Nephron (organoid): Measurements from ENCODE around the gene OTOG.

Source experiments
- H3K27ac Mint-ChIP-seq, 3 experiments: 2 replicates each; pipeline ENCODE4 v1.8.0; 2020; ENCODE audit warnings: mixed read lengths in 3 of 3, mild to moderate bottlenecking in 2 of 3, moderate library complexity in 1 of 3
- H3K27me3 Mint-ChIP-seq: 2 replicates; pipeline ENCODE4 v1.8.0; 2021; ENCODE audit warnings: low read depth, mild to moderate bottlenecking, moderate library complexity, mixed read lengths
- H3K36me3 Mint-ChIP-seq: 2 replicates; pipeline ENCODE4 v1.8.0; 2020; ENCODE audit warnings: low read depth, mixed read lengths
- H3K4me1 Mint-ChIP-seq: 2 replicates; pipeline ENCODE4 v1.8.0; 2020; ENCODE audit warnings: mixed read lengths
- H3K4me3 Mint-ChIP-seq, 3 experiments: 2 replicates each; pipeline ENCODE4 v1.8.0; 2020; ENCODE audit warnings: mild to moderate bottlenecking in 3 of 3, mixed read lengths in 3 of 3, moderate library complexity in 2 of 3
- H3K9me3 Mint-ChIP-seq: 2 replicates; pipeline ENCODE4 v1.8.0; 2020; ENCODE audit warnings: mixed read lengths
- TF ChIP-seq, protein P1 (sequence below), 3 experiments: fragments of 200-600 bp; sonication (generic); IDR thresholded peaks; one replicate each; pipeline ENCODE4 v1.5.0; 2021; ENCODE audit warnings: antibody characterized with exemption in 3 of 3; ENCODE audit not compliant: unreplicated experiment in 3 of 3

The OTOG gene

DNA sequence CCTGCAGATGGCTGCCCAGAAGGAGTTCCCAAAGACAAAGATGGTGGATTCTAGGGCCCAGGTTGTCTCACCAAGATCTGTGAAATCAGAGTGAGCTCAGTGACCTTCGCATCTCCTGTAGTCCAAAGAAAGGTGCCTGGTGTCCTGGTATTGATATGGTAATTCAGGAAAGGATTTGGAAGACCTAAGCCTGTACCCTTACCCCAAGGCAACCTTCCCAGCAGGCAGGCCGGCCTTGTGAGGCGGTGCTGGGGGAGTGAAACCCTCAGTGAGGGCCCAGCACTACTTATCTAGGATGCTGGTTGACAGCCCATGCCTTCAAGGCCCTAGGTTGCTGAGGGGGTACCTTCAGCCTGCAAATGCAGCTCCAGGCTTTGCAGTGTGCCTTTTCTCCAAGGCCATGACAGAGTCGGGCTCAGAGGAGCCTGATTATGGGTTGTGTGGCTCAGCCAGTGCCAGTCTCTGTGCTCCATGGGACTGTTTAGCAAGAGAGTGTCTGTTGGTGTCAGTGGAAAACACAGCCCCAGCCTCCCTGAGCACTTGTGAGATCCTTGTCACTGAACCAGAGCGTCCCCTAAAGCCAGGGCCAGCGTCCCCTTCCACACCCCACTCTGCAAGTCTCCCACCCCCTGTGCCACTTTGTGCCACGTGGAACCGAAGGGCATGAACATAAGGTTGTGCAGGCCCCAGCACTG, 99.5 kb downstream of the OTOG start:
- Mint-ChIP-seq H3K4me1 (peaks cover 44% of the 10 kb centered on the region), H3K27me3 (peaks cover 19% of the 10 kb centered on the region), H3K36me3 (no peaks in the 10 kb centered on the region), H3K9me3 (peaks cover 7% of the 10 kb centered on the region), H3K4me3 (no peak overlapping the region), H3K27ac (no peak overlapping the region)
- TF ChIP-seq, protein P1, sequence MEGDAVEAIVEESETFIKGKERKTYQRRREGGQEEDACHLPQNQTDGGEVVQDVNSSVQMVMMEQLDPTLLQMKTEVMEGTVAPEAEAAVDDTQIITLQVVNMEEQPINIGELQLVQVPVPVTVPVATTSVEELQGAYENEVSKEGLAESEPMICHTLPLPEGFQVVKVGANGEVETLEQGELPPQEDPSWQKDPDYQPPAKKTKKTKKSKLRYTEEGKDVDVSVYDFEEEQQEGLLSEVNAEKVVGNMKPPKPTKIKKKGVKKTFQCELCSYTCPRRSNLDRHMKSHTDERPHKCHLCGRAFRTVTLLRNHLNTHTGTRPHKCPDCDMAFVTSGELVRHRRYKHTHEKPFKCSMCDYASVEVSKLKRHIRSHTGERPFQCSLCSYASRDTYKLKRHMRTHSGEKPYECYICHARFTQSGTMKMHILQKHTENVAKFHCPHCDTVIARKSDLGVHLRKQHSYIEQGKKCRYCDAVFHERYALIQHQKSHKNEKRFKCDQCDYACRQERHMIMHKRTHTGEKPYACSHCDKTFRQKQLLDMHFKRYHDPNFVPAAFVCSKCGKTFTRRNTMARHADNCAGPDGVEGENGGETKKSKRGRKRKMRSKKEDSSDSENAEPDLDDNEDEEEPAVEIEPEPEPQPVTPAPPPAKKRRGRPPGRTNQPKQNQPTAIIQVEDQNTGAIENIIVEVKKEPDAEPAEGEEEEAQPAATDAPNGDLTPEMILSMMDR (IDR thresholded peaks at IDR 0.05; ENCODE audit: unreplicated experiment in 3 of 3): no peak

DNA sequence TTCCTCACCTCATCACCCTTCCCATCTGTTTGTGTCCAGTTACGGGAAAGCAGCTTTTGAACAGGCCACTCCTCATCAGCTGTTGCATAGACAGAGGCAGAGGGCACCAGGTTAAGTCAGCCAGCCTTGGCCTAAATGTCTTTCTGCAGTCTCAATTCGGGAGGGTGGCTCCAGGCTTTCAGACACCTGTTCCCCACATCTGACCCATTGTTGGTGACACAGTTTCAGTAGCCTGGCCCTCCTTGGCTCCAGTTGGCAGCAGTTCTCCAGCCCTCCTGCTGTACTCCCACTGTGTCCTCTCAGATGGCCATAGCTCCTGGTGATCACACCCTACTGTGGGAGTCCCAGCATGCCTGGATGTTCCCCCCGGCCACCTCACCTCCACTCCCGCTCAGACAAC, 101.5 kb downstream of the OTOG start:
- Mint-ChIP-seq H3K36me3 (no peaks in the 10 kb centered on the region), H3K27me3 (peaks cover 22% of the 10 kb centered on the region), H3K9me3 (peaks cover 7% of the 10 kb centered on the region)

DNA sequence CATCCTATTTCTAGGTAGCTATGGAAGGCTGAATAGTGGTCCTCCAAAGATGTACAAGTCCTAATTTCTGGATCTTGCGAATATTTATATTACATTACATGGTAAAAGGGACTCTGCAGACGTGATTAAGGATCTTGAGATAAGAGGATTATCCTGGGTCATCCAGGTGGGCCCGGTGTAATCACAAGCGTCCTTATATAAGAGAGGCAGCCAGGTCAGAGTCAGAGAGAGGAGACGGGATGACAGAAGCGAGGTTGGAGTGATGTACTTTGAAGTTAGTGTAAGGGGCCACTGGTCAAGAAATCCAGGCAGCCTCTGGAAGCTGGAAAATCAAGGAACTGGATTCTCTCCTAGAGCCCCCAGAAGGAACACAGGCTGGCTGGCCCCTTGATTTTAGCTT, 102.2 kb downstream of the OTOG start:
- TF ChIP-seq, protein P1 (IDR thresholded peaks at IDR 0.05; ENCODE audit: unreplicated experiment in 3 of 3): no peak
- H3K36me3 Mint-ChIP-seq: no peaks in the 10 kb centered on the region
- H3K27me3 Mint-ChIP-seq: peaks cover 20% of the 10 kb centered on the region
- H3K4me1 Mint-ChIP-seq: peaks cover 58% of the 10 kb centered on the region
- peaks cover 9% of the 10 kb centered on the region for H3K9me3 Mint-ChIP-seq
- H3K4me3 Mint-ChIP-seq: no peak overlapping the region
- peak overlapping the region; percentile 28 to 94 (median 91) for H3K27ac Mint-ChIP-seq

More for the DNA sequence above, 101.5 kb downstream of the OTOG start:
- Mint-ChIP-seq H3K4me3 (no peak overlapping the region), H3K27ac (peak overlapping the region; percentile 28 to 94 (median 91)), H3K4me1 (peaks cover 55% of the 10 kb centered on the region)
- TF ChIP-seq, protein P1 (IDR thresholded peaks at IDR 0.05; ENCODE audit: unreplicated experiment in 3 of 3): no peak

DNA sequence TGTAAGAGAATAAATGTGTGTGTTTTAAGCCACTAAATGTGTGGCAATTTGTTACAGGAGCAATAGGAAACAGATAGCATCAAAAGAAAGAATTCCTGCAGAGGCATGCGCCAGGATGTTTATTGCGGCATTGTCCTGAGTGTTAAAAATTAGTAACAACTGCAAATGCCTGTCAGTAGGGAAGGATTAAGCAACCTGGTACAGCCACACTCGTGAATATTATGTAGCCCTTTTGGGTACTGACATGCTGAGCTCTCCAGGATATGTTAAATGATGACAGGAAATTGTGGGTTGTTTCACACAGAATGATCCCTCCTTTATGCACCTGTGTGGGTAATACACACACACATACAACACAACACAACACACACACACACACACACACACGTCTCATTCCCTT, 102.6 kb downstream of the OTOG start:
- Mint-ChIP-seq H3K4me3 (peak overlapping the region in 1 of 3 experiments; percentile 55), H3K36me3 (no peaks in the 10 kb centered on the region), H3K4me1 (peaks cover 63% of the 10 kb centered on the region), H3K27me3 (peaks cover 19% of the 10 kb centered on the region), H3K9me3 (peaks cover 12% of the 10 kb centered on the region), H3K27ac (peak overlapping the region; percentile 28 to 94 (median 91))
- TF ChIP-seq, protein P1 (IDR thresholded peaks at IDR 0.05; ENCODE audit: unreplicated experiment in 3 of 3): no peak

DNA sequence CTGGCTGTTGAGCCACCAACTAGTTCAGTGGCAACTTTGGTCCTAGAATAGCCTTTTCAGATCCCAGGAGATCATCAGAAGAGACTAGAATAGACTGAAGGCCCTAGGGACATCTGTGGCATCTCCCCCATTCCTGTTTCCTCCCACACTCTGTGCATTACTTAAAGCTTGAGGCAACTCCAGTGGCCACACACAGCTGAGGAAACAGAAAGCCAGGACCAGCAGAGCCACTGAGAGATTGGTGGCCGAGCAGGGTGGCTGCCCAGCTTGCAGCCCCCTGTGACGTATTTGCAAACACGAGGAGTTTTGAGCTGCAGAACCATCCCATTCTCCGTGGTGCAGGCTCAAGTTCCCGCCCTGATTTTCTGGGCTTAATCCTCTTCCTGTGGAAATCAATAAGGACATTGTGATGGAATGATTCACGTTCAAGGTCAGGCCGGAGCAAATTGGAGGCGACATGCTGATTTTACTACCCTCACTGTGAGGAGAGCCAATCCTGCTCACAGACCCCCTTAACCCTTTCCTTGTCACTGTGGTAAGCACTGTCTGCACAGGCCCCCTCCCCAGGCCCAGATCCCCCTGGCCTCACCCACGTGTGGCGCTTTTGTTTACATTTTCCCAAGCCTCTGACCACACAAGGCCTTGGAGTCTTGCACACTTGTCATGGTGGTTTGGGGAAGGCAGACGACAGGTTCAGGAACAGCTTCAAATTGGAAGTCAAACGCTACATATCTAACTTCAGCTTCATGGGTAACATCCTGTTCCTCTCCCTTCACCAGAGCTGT, 103.3 kb downstream of the OTOG start:
- no peaks in the 10 kb centered on the region for H3K36me3 Mint-ChIP-seq

More for the DNA sequence above, 103.3 kb downstream of the OTOG start:
- peak overlapping the region; percentile 28 to 91 (median 80) for H3K27ac Mint-ChIP-seq
- H3K4me3 Mint-ChIP-seq: peak overlapping the region in 1 of 3 experiments; percentile 55
- H3K9me3 Mint-ChIP-seq: peaks cover 18% of the 10 kb centered on the region
- TF ChIP-seq, protein P1 (IDR thresholded peaks at IDR 0.05; ENCODE audit: unreplicated experiment in 3 of 3): no peak
- peaks cover 63% of the 10 kb centered on the region for H3K4me1 Mint-ChIP-seq
- H3K27me3 Mint-ChIP-seq: peaks cover 19% of the 10 kb centered on the region
